HUDEP-2 (cell line): ENCODE data around the gene ZP3.
"Not testable (repeated sequence)": the region's sequence is repeated elsewhere in the genome, so short reads cannot be mapped to it uniquely, and the experiment has no call there.

ENCODE experiments used
- DNase-seq, 76 experiments: peaks; one replicate each; lab custom pipeline; 2025; ENCODE audit not compliant: unreplicated experiment in 76 of 76; lab: John Stamatoyannopoulos, UW

The ZP3 gene

DNA sequence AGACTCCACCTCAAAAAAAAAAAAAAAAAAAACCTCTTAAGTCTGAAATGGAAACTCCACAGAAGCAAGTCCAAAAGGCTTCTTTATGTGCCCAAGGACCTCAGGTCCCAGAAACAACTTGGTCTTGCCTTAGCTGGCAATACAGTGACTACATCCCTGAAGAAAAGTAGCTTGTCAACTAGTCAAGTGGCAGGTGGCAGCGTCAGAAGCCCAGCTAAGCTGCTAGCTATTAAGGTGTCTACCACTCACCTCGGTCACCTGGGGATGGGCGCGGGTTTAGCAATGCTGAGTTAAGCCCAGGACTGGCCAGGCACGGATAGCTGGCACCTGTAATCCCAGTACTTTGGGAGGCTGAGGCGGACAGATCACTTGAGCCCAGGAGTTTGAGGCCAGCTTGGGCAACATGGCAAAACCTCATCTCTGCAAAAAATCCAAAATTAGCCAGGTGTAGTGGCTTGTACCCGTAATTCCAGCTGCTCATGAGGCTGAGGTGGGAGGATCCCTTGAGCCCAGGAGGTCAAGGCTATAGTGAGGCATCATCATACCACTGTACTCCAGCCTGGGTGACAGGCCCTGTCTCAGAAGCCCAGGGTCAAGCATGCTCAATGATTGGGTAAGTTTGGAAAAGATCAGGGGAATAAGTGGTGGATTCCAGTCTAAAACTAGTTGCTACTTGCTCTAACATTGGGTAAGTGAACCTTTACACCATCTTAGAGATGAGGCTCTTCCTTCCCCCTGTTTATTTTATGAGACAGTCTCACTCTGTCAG, 14.6 kb downstream of the ZP3 start:
- DNase-seq = not testable (repeated sequence)

DNA sequence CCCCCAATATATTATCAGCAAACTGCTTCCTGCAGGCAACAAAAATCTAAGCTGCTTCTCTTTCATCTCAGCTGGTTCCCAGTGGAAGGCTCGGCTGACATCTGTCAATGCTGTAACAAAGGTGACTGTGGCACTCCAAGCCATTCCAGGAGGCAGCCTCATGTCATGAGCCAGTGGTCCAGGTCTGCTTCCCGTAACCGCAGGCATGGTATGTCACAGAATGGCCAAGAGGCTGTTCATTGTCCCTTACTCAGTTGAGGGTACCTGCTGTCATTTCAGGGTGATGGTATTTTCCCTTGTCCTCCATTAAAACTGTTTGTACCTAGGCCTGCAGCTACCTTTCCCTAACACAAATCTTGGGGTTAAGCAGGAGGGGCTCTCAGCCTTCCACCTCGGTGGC, 15.7 kb downstream of the ZP3 start:
- not testable (repeated sequence) for DNase-seq

DNA sequence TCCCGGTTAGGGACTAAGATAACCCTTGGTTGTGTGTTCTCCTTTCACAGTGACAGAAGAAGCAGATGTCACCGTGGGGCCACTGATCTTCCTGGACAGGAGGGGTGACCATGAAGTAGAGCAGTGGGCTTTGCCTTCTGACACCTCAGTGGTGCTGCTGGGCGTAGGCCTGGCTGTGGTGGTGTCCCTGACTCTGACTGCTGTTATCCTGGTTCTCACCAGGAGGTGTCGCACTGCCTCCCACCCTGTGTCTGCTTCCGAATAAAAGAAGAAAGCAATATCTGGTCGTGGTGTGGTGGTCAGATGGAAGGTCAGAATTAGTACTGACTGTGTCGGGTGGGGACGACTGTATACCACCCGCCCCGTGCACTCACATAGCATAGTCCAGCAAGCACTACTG, 17.0 kb downstream of the ZP3 start:
- not testable (repeated sequence) for DNase-seq

DNA sequence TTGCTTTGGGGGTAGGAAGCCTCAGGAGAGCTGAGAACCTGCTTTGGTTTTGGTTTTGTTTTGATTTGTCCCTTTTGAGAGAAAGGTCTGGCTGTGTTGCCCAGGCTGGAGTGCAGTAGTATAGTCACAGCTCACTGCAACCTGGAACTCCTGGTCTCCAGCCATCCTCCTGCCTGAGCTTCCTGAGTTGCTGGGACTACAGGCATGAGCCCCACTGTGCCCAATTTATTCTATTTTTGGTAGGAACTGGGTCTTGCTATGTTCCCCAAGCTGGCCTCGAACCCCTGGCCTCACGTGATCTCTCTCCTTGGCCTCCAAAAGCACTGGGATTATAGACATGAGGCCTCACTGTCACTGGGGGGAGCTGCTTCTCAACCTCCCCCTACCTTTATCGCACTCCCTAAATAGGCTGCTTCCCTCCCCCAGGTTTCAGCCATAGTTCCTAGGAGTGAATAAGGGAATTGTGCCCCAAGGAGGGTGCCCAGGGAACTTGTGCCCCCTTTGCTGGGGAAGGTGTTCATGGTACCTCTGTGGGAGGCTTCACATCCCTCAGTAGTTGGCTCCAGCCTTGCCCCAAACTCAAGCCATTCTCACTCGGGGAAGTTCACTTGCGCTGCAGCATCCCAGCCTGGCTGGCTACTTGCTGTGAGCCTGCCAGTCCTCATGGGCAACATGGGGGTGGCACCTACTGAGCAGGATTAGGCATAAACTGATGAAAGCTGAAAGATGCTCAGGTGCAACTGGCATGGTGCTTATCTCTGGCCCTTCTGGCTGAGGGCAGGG, 18.1 kb downstream of the ZP3 start:
- not testable (repeated sequence) for DNase-seq

DNA sequence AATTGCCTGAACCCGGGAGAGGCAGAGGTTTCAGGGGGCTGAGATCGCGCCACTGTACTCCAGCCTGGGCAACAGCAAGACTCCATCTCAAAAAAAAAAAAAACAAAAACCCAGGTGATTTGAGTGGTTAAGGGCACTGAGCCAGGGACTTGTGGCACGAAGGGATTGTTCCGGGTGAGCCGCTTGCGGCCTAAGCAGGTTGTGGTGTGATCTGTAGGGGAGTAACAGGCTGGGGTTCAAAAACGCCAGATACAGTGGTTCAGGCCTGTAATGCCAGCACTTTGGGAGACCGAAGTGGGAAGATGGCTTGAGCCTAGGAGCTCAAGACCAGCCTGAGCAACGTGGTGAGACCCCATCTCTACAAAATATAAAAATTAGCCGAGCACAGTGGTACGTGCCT, 19.1 kb downstream of the ZP3 start:
- not testable (repeated sequence) for DNase-seq

DNA sequence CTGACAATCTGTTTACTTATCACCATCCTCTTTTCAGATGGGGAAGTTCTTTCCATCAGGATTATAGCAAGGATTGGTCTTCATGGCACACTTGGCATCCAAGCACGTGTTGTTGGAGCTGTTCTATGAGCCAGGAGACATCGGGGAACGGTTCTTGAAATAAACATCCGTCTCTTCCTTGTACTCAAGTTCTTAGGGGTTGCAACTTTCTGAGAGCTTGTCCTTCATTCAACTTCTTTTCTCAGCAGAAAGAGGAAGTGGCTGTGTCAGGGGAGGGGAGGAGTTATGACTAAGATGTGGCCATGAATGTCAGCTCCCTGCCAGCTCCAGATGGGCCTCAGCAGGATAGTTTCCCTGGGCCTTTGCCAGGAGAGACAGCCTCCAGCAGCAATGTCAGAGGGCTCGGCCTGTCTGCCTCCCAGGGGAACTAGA, 20.8 kb downstream of the ZP3 start:
- peak in 63 of 76 experiments; percentile 6 to 73 (median 41) for DNase-seq

DNA sequence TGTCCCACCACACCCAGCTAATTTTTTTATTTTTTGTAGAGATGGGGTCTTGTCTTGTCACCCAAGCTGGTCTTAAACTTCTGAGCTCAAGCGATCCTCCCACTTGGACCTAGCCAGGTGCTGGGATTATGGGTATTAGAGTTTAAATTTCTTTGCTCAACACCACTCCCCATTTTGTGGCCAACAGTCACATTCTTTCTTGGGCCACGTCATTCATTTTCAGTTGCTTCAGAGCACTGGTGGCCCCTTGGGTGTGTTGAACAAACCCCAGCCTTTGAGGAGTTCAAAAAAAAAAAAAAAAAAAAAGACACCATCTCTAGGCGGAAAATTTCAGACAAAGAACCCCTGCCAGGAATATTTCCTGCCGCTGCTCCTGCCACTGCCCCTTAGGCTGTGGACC, 32.3 kb downstream of the ZP3 start:
- not testable (repeated sequence) for DNase-seq

DNA sequence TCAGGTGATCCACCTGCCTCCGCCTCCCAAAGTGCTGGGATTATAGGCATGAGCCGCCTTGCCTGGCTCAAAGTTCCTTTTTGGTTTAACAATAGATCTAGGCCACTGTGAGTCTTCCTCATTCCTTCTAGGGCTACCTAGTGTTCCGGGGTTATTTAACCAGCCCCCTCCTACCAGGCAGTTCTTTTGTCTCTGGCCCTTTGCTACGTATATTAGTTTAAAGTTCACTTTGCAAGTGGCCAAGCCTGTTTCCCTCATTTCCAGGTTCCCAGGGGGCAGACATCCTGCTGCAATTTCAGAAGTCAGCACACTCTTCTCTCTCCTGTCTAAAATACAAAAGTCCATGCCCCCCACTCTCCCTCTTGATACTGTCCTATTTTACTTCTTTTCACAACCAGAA, 33.8 kb downstream of the ZP3 start:
- not testable (repeated sequence) for DNase-seq

DNA sequence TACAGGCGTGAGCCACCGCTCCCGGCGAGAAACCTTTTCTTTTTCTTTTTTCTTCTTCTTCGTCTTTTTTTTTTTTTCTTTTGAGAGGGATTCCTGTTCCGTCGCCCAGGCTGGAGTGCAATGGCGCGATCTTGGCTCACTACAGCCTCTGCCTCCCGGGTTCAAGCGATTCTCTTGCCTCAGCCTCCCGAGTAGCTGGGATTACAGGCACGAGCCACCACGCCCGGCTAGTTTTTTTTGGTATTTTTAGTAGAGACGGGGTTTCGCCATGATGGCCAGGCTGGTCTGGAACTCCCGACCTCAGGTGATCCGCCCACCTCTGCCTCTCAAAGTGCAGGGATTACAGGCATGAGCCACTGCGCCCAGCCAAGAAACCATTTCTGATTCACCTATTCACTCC, 36.0 kb downstream of the ZP3 start:
- not testable (repeated sequence) for DNase-seq

DNA sequence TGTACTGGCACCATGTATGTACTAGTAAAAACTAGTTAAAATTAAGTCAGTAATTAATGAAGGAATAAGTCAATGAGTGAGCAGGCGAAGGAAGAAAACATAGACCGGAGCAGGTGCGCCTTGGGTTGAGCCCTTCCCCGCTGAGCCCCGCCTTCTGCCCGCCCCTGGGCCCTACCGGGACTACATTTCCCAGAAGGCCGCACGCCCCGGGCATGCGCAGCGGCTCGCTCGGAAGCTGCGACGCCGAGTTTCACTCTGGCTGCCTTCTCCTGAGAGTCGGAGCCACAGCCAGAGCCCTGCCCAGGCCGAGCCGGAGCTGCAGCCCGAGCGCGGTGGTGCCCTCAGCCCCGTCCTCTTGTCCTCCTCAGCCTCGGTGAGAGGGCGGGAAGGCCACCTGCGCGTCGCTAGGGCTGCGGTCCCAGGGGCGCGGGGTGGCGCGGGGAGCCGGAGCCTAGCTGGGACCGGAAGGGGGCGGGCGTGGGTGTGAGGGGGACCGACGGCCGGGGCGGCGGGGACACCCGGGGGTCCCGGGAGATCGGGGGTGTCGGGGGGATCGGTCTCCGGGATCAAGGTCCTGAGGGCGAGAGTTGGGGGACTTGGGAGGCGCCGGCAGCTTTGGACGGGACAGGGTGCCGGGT, 36.8 kb downstream of the ZP3 start, which contains the start of gene DTX2:
TSS of gene DTX2 (plus strand) at position 246 of the 638 bp plus-strand sequence. CDS start 18,801 bp downstream, outside the sequence.
- not testable (repeated sequence) for DNase-seq

DNA sequence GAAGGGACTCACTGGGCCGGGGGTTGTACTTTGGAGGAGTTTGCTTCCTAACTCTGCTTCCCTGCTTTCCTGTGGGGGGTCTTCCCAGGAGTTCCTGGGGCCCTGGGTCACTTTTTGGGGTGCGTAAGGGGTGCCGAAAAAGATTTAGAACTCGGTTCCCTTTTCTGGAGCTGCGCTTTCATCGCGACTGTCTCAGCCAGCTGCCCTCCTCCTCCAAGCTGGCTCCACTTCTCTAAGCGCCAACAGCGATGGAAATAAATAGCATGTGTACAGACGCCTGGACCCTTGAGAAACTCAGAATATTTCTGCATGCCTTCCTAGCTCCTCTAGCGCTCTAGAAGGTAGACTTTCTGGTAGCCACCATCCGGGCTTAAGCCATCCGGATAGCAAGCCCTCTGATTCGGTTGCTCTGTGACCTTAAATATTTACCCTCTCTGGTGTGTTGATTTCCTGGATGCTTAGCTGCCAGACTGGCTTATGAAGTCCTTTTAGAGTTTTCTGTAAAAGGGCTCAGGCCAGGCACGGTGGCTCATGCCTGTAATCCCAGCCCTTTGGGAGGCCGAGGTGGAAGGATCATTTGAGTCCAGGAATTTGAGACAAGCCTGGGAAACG, 37.6 kb downstream of the ZP3 start:
- not testable (repeated sequence) for DNase-seq

DNA sequence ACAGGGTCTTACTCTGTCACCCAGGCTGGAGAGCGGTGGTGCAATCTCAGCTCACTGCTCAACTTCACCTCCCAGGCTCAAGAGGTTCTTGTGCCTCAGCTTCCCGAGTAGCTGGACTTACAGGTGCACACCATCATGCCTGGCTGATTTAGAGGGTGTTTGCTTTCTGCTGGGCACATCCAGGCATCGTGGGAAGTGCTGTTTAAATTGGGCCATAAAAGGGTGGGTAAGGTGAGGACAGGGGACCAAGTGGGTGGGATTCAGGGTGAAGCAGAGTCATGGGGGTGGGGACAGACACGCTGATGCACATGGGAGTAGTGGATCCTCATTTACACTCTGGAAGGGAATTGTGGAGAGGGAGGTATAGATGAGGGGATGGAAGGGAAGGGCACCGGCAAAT, 40.2 kb downstream of the ZP3 start:
- not testable (repeated sequence) for DNase-seq

DNA sequence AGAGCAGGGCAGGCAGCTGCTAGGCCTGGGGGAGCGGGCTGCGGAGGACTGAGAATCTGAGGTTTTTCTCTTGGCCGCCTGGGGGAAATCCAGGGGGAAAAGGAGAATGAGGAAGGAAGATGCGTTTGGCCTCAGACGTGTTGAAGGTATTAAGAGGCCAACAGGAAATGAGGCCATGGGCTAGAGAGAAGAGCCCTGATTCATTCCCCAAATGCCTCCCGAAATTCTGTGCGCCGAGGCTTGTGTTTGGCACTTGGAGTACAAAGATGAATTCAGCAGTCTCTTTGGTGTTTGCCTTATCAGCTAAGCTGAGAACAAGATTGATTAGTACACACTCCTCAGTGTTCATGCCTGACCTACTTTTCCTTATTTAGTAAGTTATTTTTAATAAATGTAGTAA, 41.2 kb downstream of the ZP3 start:
- DNase-seq = not testable (repeated sequence)

DNA sequence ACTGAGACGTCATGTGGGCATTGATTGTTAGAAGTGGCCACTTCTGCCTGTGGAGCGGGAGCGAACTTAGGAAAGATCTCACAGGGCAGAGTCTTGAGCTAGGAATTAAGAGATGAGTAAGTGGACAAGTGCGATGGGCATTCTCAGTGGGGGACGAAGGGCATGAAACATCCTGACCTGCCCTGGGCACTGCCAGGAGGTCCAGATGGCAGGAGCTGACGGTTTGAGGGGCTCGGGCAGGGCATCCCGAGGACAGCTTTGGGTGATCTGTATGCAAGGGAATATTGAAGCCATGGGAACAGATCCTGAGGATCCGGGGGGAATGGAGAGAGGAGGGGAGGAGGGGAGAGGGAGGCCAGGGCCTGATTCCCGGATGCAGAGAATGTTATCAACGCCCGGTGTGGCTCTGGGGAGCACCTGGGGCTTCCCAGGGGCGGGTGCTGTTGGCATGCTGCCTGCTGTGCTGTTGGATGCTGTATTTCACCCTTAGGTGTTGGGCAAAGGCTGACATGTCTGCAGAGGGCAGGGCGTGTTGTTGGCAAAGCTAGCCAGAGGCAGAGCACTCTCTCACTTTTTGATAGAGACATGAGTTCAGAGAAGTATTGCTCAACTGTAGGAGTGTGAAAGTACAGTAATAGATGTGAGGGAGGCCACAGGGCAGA, 43.1 kb downstream of the ZP3 start:
- not testable (repeated sequence) for DNase-seq

DNA sequence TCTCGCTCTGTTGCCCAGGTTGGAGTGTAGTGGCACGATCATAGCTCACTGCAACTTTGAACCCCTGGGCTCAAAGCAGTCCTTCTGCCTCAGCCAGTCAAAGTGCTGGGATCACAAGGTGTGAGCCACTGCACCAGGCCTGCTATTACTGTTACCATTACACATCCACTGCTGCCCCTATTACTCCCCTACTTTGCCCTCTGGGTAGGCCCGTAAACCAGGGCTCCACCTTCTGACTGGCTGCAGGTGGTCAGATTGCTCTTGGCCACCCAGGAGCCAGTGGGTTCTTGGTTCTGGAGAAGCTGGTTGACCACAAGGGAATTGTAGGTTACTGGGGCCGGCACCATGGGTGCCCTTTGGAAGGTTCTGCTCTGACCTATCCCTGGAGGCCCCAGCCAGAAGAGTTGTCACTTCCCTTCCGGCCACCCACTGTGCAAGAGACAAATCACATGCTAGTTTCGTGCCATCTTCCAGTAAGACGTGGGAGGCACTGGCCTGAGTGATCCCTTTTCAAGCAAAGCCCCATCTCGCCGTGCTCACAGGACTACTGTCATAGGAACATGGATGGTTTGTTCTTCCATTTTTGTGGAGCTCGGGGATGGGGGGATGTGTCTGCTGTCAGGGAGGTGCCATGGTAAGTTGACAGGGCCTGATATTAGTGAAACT, 46.9 kb downstream of the ZP3 start:
- DNase-seq = not testable (repeated sequence)

DNA sequence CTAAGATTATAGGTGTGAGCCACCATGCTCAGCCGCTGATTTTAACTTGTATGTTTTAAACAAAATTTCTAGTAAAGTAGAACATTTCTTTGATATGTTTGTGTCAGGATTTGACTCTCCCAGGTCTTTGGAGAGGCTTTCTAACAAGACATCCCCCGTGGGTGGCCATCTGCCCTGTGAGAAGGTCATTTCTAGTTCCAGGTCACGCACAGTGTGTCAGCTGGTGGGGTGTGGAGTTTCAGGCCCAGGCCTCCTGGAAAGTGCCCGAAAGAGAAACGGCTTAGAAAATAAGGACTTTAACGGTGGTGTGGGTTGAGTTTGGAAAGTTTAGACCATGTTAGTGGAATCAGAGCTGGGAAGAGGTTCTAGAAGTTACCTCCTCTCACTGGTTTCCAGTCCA, 48.3 kb downstream of the ZP3 start:
- not testable (repeated sequence) for DNase-seq

DNA sequence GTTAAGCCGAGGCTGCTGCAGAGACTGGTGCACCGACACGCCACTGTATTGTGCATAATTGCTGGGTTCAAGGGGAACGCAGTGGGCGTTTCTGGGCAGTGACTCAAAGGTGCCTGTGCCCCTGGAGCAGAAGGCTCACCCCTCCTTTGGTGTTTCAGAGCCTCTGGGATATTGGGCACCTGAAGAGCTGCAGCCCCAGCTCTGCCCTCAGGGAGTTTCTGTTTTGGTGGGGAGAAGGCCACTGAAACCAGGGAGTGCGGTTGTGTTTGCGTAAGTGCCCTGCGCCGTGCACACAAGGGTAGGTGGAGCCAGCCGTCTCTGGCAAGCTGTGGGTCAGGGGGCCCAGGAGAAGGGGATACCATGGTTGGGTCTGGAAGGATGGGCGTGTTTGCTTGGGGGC, 51.5 kb downstream of the ZP3 start:
- DNase-seq = not testable (repeated sequence)

DNA sequence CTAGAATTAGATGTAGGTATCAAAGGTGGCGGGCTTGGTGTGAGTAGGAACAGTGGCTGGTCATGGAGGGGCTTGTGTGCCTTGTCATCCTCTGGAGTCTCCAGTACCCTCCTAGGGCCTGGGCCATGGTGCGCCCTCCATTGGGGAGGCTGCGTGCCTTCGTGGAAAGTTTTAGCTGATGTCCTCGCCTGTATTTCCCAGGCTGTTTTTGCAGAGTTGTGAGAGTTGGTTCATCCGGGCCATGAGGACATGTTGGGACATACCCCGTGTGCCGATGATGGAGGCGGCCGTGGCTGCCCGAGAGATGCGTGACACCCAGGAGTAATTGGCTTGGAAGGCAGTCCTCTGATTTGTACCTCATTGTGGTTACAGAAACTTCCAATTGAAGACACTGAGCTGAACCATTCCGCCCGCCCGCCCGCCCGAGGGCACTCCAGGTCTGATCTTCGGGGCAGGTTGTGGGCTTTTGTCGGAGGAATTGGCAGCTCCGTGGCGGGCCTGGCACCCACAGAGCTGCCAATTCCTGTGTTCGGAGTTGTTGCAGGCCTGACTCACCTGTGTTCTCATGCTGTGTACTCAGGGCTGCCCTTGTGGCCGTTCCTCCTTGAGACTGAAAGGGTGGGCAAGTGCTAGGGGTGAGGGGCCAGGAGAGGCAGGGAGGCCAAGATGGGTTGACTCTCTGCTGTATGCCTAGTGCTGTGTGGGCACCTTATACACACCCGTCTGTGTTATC, 52.2 kb downstream of the ZP3 start:
- not testable (repeated sequence) for DNase-seq

DNA sequence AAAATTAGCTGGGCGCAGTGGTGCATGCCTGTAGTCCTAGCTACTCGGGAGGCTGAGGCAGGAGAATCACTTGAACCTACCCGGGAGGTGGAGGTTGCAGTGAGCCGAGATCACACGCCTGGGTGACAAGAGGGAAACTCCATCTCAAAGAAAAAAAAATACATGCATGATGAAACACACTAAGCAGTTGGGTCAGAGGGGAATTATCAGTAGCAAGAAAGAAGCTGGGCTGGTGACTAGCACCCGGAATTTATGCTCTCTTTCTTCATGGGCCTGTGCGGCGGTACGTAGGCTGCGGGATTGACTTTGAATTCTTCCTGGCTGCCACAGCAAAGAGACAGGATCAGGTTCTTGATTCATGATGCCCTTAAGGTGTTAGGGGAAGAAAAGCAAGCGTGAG, 54.9 kb downstream of the ZP3 start:
- not testable (repeated sequence) for DNase-seq
